ENCODE results near the gene ADCK1. TPM values are rescaled to one million over a fixed set of nuclear protein-coding genes. Genes with fewer than 3 reads are reported as not detected.

The ADCK1 gene
- total RNA-seq, 1 experiment from 2014 or later: 8.3 TPM

GRCh38 chr14:77910506-77910905 lies 110.6 kb downstream of the ADCK1 start:
- ChIA-PET POLR2A (ENCODE audit: low non-redundant PET) (no interaction called here), CTCF (no interaction called here)
- TF ChIP-seq CTCF (conservative IDR thresholded peaks at IDR 0.05; ENCODE audit: low read depth, low read length): no peak
- TF ChIP-seq EZH2 (IDR thresholded peaks at IDR 0.05; ENCODE audit: borderline replicate concordance, low read depth, low read length, poor library complexity, severe bottlenecking): no peak
- H3K4me3 ChIP-seq (ENCODE audit: low read depth, low read length, poor library complexity, severe bottlenecking): no peak overlapping the region
- H3K4me1 ChIP-seq (ENCODE audit: insufficient read depth, low read length, poor library complexity, severe bottlenecking): no peaks in the 10 kb centered on the region
- H3K27me3 ChIP-seq (replicated peaks; ENCODE audit: insufficient read depth, low read depth, low read length, poor library complexity): no peaks in the 10 kb centered on the region
- H3K9me3 ChIP-seq (ENCODE audit: low read depth, low read length, poor library complexity, severe bottlenecking): no peaks in the 10 kb centered on the region
- no peaks in the 10 kb centered on the region for H3K36me3 ChIP-seq (ENCODE audit: insufficient read depth, low read length, poor library complexity, severe bottlenecking)
- BruUV-seq (replicated peaks): no TSS peak
- DNase-seq (ENCODE audit: low spot score): no peak
- H3K27ac ChIP-seq (ENCODE audit: low read depth, low read length, poor library complexity, severe bottlenecking): no peak overlapping the region
- intact Hi-C loops (cut with micrococcal nuclease; ENCODE audit: unreplicated experiment): no loop called here

- ChIA-PET POLR2A (ENCODE audit: low non-redundant PET) (no interaction called here), CTCF (no interaction called here)
- intact Hi-C loops (cut with micrococcal nuclease; ENCODE audit: unreplicated experiment): no loop called here
- TF ChIP-seq CTCF (conservative IDR thresholded peaks at IDR 0.05; ENCODE audit: low read depth, low read length) (no peak), EZH2 (IDR thresholded peaks at IDR 0.05; ENCODE audit: borderline replicate concordance, low read depth, low read length, poor library complexity, severe bottlenecking) (no peak)
- no peak overlapping the region for H3K27ac ChIP-seq (ENCODE audit: low read depth, low read length, poor library complexity, severe bottlenecking)
- no peak overlapping the region for H3K4me3 ChIP-seq (ENCODE audit: low read depth, low read length, poor library complexity, severe bottlenecking)
- no peaks in the 10 kb centered on the region for H3K36me3 ChIP-seq (ENCODE audit: insufficient read depth, low read length, poor library complexity, severe bottlenecking)
- H3K27me3 ChIP-seq (replicated peaks; ENCODE audit: insufficient read depth, low read depth, low read length, poor library complexity): no peaks in the 10 kb centered on the region
- no peaks in the 10 kb centered on the region for H3K9me3 ChIP-seq (ENCODE audit: low read depth, low read length, poor library complexity, severe bottlenecking)
- BruUV-seq (replicated peaks): no TSS peak
- DNase-seq (ENCODE audit: low spot score): no peak
- no peaks in the 10 kb centered on the region for H3K4me1 ChIP-seq (ENCODE audit: insufficient read depth, low read length, poor library complexity, severe bottlenecking)
These were observed 111.4 kb downstream of the ADCK1 start for GRCh38 chr14:77911356-77911755.

GRCh38 chr14:77912754-77913556 lies 113.0 kb downstream of the ADCK1 start:
- no TSS peak for BruUV-seq (replicated peaks)

More at GRCh38 chr14:77912754-77913556, 113.0 kb downstream of the ADCK1 start:
- no peaks in the 10 kb centered on the region for H3K4me1 ChIP-seq (ENCODE audit: insufficient read depth, low read length, poor library complexity, severe bottlenecking)
- intact Hi-C loops (cut with micrococcal nuclease; ENCODE audit: unreplicated experiment): no loop called here
- no peaks in the 10 kb centered on the region for H3K36me3 ChIP-seq (ENCODE audit: insufficient read depth, low read length, poor library complexity, severe bottlenecking)
- CTCF ChIA-PET: no interaction called here
- no peaks in the 10 kb centered on the region for H3K27me3 ChIP-seq (replicated peaks; ENCODE audit: insufficient read depth, low read depth, low read length, poor library complexity)
- no peak for DNase-seq (ENCODE audit: low spot score)
- POLR2A ChIA-PET (ENCODE audit: low non-redundant PET): no interaction called here
- no peak overlapping the region for H3K4me3 ChIP-seq (ENCODE audit: low read depth, low read length, poor library complexity, severe bottlenecking)
- no peak for TF ChIP-seq EZH2 (IDR thresholded peaks at IDR 0.05; ENCODE audit: borderline replicate concordance, low read depth, low read length, poor library complexity, severe bottlenecking)
- no peak for TF ChIP-seq CTCF (conservative IDR thresholded peaks at IDR 0.05; ENCODE audit: low read depth, low read length)
- H3K27ac ChIP-seq (ENCODE audit: low read depth, low read length, poor library complexity, severe bottlenecking): no peak overlapping the region
- no peaks in the 10 kb centered on the region for H3K9me3 ChIP-seq (ENCODE audit: low read depth, low read length, poor library complexity, severe bottlenecking)

All from A673 (cell line).